Measurements from ENCODE around the gene ADGRG6.

Gene ADGRG6

DNA sequence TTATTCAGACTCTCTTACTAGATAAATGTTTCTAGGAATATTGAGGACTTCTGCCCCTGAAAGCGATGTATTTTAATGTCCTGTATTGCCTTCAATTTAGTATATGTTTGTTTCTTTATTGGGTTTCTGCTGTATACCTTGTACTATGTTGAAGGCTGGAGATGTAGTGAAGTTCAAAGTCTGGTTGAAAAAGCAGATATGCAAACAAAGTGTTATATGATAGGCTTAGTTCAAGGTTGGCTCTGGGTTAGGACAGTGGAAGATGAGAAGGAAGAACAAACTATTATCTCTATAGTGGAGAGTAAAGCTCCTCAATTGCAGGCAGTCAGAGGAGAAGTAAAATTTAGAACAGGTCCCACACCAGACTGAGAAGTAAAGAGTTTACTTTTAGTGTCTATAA lies 36.3 kb upstream of the ADGRG6 start:
- TF ChIP-seq, protein P1, sequence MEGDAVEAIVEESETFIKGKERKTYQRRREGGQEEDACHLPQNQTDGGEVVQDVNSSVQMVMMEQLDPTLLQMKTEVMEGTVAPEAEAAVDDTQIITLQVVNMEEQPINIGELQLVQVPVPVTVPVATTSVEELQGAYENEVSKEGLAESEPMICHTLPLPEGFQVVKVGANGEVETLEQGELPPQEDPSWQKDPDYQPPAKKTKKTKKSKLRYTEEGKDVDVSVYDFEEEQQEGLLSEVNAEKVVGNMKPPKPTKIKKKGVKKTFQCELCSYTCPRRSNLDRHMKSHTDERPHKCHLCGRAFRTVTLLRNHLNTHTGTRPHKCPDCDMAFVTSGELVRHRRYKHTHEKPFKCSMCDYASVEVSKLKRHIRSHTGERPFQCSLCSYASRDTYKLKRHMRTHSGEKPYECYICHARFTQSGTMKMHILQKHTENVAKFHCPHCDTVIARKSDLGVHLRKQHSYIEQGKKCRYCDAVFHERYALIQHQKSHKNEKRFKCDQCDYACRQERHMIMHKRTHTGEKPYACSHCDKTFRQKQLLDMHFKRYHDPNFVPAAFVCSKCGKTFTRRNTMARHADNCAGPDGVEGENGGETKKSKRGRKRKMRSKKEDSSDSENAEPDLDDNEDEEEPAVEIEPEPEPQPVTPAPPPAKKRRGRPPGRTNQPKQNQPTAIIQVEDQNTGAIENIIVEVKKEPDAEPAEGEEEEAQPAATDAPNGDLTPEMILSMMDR (IDR thresholded peaks at IDR 0.05; ENCODE audit: low read depth, low read length, missing control alignments), result no peak
- H3K4me3 ChIP-seq (replicated peaks; ENCODE audit: low read depth, low read length), result no peak overlapping the region
- no peak for DNase-seq (ENCODE audit: extremely low read depth, low read depth)

DNA sequence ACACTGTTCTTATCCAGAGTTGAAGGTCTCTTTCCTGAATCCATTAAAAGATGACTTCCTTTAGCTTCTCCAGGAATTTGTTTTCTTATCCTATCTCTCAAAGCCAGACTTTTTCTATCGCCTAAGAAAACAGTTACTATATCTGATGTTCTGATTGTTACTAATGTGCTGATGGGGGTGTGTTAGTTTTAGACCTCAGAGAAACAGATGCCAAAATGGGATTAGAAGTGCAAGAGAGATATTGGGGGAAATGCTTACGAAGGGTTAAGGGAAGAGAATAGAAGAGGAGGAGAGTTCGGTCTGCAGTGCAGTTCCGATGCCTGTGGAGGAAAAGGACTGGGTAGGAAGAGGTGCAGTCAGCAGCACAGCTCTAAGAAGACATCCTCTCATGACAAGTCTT lies 35.7 kb upstream of the ADGRG6 start:
- TF ChIP-seq, protein P1 (IDR thresholded peaks at IDR 0.05; ENCODE audit: low read depth, low read length, missing control alignments), result no peak
- no peak for DNase-seq (ENCODE audit: extremely low read depth, low read depth)
- no peak overlapping the region for H3K4me3 ChIP-seq (replicated peaks; ENCODE audit: low read depth, low read length)

DNA sequence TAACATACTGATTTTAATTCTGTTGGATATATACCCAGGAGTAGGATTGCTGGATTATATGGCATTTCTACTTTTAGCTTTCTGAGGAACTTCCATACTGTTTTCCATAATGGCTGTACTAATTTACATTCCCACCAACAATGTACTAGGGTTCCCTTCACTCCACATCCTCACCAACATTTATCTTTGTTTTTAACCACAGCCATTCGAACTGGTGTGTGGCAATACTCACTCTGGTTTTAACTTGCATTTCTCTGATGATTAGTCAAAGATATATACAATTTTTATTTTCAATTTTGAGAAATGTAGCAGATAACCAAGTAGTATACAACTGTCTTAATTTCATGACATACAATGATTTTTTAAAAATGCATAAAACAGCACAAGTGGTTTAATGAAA lies 30.3 kb upstream of the ADGRG6 start:
- TF ChIP-seq, protein P1 (IDR thresholded peaks at IDR 0.05; ENCODE audit: low read depth, low read length, missing control alignments), result no peak
- DNase-seq (ENCODE audit: extremely low read depth, low read depth), result no peak
- H3K4me3 ChIP-seq (replicated peaks; ENCODE audit: low read depth, low read length), result no peak overlapping the region

DNA sequence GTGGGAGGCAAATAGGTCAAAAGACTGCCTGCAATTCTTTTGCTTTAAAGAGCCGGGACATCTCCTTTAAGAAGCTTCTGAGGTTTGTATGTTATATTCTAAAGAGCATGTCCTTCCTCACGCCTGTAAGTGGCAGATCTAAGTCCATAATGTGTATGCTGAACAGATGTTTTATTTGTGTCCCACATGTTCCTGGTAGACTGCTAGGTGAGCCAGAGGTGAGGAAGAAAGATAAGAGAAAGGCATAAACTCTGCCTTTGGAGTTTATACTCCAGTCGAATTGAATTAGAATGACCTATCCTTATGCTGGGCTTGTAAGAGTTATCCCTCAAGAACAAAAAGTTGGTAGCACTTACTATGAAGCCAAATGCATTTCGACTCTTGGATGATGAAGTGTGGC lies 27.2 kb upstream of the ADGRG6 start:
- TF ChIP-seq, protein P1 (IDR thresholded peaks at IDR 0.05; ENCODE audit: low read depth, low read length, missing control alignments), result no peak
- no peak overlapping the region for H3K4me3 ChIP-seq (replicated peaks; ENCODE audit: low read depth, low read length)
- DNase-seq (ENCODE audit: extremely low read depth, low read depth), result no peak

DNA sequence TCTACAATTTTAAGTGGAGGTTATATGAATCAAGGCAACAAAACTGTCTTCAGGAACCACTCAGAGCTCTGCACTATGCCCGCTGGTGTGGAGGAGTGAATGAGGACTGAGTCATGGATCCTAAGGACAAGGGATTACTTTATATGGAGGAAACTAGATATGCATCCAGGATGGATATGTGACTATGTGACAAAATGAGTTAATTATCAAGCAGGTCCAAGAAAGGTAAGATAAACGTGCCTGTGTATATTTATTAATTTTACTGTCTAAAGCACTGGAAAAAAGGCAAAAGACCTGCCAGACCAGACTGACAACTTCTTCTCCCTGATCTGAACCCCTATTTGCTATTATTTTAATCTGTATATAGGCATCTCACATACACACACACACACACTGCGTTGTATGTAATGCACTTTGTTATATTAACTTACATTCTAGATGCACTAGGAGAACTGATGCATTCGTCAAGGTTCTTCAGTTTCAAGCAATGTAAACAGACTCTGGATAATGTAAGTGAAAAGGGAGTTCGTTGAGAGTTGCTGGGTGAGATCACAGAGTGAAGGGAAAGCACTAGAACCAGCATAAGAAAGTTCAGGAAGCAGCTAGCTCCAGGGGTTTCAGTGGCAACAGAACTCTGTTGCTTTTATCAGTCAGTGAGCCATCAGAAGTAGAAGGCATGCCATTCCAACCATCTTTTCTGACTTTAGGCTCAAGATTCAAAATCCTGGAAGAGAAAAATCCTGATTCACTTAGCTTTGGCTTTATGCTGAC lies 26.4 kb upstream of the ADGRG6 start:
- DNase-seq (ENCODE audit: extremely low read depth, low read depth), result no peak
- H3K4me3 ChIP-seq (replicated peaks; ENCODE audit: low read depth, low read length), result no peak overlapping the region
- TF ChIP-seq, protein P1 (IDR thresholded peaks at IDR 0.05; ENCODE audit: low read depth, low read length, missing control alignments), result no peak

DNA sequence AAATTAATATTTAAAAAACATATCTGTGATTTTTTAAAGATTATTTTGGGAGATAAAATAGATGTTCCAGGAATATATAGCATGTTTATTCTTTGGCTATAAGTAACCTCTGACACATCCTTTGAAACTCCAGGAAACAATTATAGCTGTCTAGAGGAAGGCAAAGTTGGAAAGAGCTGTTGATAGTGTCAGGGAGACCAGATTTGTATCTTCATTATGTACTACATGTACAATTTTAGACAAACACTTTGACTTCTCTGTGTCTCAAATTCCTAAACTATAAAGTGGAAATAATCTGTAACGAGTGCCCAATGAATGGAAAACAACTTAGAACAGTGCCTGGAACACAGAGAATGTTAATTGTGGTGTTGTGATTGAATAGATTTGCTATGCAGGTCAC lies 25.6 kb upstream of the ADGRG6 start:
- no peak overlapping the region for H3K4me3 ChIP-seq (replicated peaks; ENCODE audit: low read depth, low read length)
- TF ChIP-seq, protein P1 (IDR thresholded peaks at IDR 0.05; ENCODE audit: low read depth, low read length, missing control alignments), result no peak
- DNase-seq (ENCODE audit: extremely low read depth, low read depth), result no peak

Data from HFF-Myc (cell line).